Measurements from ENCODE around the gene FARS2.

The FARS2 gene

DNA sequence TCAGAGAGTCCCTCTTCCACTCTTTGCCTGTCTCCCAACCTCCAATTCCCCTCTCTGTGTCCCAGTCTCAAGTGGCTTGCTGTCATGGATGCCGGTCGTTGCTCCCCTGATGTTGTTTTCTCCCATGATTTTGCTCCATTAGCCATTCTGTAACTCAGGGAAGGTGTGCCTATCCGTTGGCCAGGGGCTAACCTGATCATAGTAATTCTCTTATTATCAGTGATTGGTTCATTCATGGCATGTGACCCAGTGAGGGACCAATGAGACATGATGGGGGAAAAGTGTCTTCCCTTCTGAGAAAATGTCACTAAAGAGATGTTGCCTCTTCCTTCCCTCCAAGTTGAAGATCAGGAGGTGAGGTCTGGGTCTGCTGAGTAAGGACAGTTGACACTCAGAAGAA, 214.5 kb downstream of the FARS2 start:
- DNase-seq (ENCODE audit: low read depth) = no peak
- H3K4me3 ChIP-seq (ENCODE audit: low read depth, low read length) = no peak overlapping the region
- TF ChIP-seq, protein P1, sequence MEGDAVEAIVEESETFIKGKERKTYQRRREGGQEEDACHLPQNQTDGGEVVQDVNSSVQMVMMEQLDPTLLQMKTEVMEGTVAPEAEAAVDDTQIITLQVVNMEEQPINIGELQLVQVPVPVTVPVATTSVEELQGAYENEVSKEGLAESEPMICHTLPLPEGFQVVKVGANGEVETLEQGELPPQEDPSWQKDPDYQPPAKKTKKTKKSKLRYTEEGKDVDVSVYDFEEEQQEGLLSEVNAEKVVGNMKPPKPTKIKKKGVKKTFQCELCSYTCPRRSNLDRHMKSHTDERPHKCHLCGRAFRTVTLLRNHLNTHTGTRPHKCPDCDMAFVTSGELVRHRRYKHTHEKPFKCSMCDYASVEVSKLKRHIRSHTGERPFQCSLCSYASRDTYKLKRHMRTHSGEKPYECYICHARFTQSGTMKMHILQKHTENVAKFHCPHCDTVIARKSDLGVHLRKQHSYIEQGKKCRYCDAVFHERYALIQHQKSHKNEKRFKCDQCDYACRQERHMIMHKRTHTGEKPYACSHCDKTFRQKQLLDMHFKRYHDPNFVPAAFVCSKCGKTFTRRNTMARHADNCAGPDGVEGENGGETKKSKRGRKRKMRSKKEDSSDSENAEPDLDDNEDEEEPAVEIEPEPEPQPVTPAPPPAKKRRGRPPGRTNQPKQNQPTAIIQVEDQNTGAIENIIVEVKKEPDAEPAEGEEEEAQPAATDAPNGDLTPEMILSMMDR (IDR thresholded peaks at IDR 0.05; ENCODE audit: control insufficient read depth, extremely low read depth, insufficient read depth) = no peak

DNA sequence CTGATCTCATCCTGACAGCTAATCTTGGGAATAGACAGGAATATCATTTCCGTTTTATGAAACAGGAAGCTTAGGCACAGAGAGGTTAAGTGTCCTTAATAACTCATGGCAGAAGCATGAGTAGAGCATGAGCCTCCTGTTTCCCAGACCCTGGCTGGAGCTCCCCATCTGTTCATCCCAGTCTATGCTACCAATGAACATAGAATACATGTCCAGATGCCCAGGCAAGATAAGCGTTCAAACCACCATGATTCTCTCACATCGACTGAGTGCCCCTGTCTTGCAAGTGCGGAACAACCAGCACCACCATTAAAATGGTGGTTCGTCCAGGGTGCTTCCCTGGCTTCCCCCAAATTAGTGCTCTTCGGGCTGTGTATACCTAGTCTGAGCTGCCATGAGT, 217.1 kb downstream of the FARS2 start:
- TF ChIP-seq, protein P1 (IDR thresholded peaks at IDR 0.05; ENCODE audit: control insufficient read depth, extremely low read depth, insufficient read depth) = no peak
- no peak overlapping the region for H3K4me3 ChIP-seq (ENCODE audit: low read depth, low read length)
- no peak for DNase-seq (ENCODE audit: low read depth)

DNA sequence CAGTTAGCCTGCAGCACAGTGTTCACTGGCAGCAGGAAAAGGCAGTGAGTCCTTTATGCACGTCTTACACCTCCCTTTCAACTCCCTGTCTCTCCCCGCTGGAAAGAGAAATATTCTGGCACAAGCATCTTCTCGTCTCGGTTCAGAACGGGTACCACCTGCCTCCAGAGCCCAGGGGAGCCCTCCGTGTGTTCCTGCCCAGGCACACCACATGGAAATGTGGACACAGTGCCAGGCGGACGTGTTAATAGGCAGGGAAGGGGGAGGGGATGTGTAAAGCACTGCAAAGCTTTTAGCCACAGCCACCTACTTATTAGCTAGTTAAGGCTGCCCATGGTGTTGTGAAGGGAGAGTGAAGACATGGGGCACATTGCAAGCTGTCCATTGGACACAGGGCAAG, 219.7 kb downstream of the FARS2 start:
- TF ChIP-seq, protein P1 (IDR thresholded peaks at IDR 0.05; ENCODE audit: control insufficient read depth, extremely low read depth, insufficient read depth) = no peak
- no peak overlapping the region for H3K4me3 ChIP-seq (ENCODE audit: low read depth, low read length)
- DNase-seq (ENCODE audit: low read depth) = no peak

DNA sequence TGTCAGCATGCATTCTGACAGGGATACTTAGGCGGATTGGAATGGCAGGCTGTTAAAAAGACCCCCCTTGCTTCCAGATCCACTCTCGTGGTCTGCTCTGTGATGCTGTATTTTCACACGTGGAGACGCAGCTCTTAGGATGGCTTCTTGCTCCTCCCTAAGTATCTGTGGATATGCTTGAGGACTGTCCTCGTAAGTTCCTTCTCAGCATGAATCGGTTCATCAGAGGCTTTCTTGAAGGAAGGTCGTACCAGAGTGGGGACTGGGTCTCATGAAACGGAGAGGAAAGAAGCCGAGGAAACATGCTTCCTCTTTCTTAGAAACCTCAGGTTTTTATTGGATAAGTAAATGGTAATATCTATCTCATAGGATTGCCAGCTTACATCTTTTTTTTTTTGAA, 220.4 kb downstream of the FARS2 start:
- no peak for DNase-seq (ENCODE audit: low read depth)
- TF ChIP-seq, protein P1 (IDR thresholded peaks at IDR 0.05; ENCODE audit: control insufficient read depth, extremely low read depth, insufficient read depth) = no peak
- no peak overlapping the region for H3K4me3 ChIP-seq (ENCODE audit: low read depth, low read length)

DNA sequence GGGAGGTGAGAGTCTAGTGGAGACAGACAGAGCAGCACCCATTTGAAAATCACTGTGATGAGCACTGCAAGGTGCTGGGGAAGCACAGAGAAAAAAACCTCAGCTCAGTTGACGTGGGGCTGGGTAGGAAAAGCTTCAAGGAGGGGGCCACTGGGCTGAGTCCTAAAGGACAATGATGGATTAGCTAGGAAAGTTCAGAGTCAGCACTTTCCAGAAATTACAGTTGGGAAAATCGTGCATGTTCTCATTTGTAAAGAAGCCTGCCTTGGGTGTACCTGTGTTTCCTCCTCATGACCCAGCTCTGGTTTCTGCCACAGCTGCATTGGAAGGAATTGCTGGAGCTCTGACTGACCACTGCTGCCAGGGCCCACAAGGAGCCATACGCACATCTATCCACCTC, 221.3 kb downstream of the FARS2 start:
- TF ChIP-seq, protein P1 (IDR thresholded peaks at IDR 0.05; ENCODE audit: control insufficient read depth, extremely low read depth, insufficient read depth) = no peak
- DNase-seq (ENCODE audit: low read depth) = no peak
- no peak overlapping the region for H3K4me3 ChIP-seq (ENCODE audit: low read depth, low read length)

DNA sequence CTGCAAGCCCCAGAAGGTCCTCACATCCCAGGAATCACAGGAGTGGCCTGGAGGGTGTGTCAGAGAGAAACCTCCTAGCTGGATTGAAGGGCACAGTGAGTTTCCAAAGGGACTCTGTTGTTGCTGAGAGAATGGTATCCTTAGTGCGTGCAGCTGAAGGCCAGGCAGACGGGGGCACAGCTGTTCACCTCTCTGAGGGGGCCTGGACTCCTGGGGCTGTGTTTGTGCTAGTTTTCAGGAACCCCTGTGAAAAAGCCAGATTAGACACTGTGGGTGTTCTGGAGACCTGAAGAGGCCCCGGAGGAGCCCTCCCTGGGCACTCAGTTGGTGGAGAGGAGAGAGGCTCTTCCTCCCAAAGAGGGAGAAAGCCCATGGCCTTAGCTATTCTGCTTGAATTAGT, 223.4 kb downstream of the FARS2 start:
- no peak overlapping the region for H3K4me3 ChIP-seq (ENCODE audit: low read depth, low read length)
- no peak for DNase-seq (ENCODE audit: low read depth)
- TF ChIP-seq, protein P1 (IDR thresholded peaks at IDR 0.05; ENCODE audit: control insufficient read depth, extremely low read depth, insufficient read depth) = no peak

DNA sequence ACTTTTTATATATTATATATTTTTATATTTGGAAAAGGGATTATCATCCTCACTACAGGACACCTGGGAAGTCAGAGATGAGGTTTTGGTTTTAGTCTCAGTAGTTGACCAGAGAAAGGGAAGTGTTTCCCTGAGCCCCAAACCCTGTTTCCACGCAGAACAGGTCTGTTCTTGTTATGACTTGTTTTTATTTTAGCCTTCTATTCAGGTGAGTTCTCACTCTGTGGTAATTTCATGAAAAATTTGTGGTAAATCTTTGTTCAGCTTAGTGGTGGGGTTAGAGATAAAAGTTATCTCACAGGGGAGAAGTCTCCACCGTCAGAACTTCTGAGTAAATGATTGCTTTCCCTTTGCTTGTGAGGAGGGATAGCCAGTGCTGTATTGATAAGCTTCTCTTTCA, 224.9 kb downstream of the FARS2 start:
- no peak overlapping the region for H3K4me3 ChIP-seq (ENCODE audit: low read depth, low read length)

More for the DNA sequence above, 224.9 kb downstream of the FARS2 start:
- TF ChIP-seq, protein P1 (IDR thresholded peaks at IDR 0.05; ENCODE audit: control insufficient read depth, extremely low read depth, insufficient read depth) = no peak
- DNase-seq (ENCODE audit: low read depth) = no peak
